ENCODE results near the gene SLC22A16. TPM values are rescaled to one million over a fixed set of nuclear protein-coding genes. Genes with fewer than 3 reads are reported as not detected.

The SLC22A16 gene
- total and polyA plus RNA-seq, 10 of the 15 experiments (the other 5 are each of a cell fraction or from before 2014, with no cell fraction given), result not detected

DNA sequence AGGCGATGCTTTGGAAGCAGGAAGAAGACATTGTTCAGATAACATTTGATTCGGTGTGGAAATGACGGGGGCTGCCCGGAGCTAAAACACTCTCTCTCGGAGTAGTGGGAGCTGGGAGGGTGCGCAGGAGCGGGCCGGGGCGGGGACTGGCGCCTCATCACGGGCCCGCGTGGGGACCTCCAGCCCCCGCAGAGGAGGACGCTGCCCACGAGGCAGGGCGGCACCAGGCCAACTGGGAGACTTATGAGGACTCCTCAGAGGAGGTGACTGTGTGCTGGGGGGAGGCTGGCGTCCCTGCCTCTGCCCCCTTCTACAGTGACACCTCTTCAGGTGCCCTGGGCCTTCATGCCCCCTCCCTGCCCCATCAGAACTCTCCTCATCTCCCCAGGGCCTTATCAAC is 76.2 kb downstream of the SLC22A16 start:
- RAD21 ChIA-PET (ENCODE audit: unreplicated experiment), result no interaction called here
- no peak overlapping the region for H3K9ac ChIP-seq (ENCODE audit: control insufficient read depth, insufficient read depth, low read length)
- WGBS (ENCODE audit: insufficient coverage, insufficient replicate concordance, low lambda C conversion rate, missing lambda C conversion rate), result 64% methylated on average over 11 of the region's 18 CpGs

More for the DNA sequence above, 76.2 kb downstream of the SLC22A16 start:
- Histone ChIP-seq H3K79me2 (ENCODE audit: control insufficient read depth, insufficient read depth, low read length) (no peaks in the 10 kb centered on the region), H4K20me1 (ENCODE audit: control insufficient read depth, insufficient read depth) (no peaks in the 10 kb centered on the region), H3K27me3 (replicated peaks in 1 of 2; ENCODE audit: control insufficient read depth in 2 of 2, insufficient read depth in 2 of 2, low read length in 1 of 2) (peaks cover 0 to 4% of the 10 kb centered on the region in 2 experiments; a peak in 2 of 4 replicates), H3K27ac (ENCODE audit: control insufficient read depth, insufficient read depth) (no peak overlapping the region), H3K4me1 (ENCODE audit: control insufficient read depth, insufficient read depth, low read length) (no peaks in the 10 kb centered on the region), H2AFZ (ENCODE audit: control insufficient read depth, low read depth, low read length) (no peak overlapping the region), H3K36me3 (ENCODE audit: control insufficient read depth in 2 of 2, insufficient read depth in 2 of 2, low read length in 1 of 2) (no peaks in the 10 kb centered on the region), H3K9me3 (replicated peaks; ENCODE audit: control insufficient read depth, insufficient read depth, low read length) (no peaks in the 10 kb centered on the region), H3K4me3 (no peak overlapping the region), H3K4me2 (ENCODE audit: control insufficient read depth, insufficient read depth) (no peak overlapping the region)
- ChIA-PET SMC1A (ENCODE audit: uncharacterized antibody, unreplicated experiment) (no interaction called here), CTCF (no interaction called here), POLR2A (no interaction called here)
- in situ Hi-C loops (cut with MboI), result no loop called here
- DNase-seq (ENCODE audit: low read depth, low spot score), result no peak
- no TSS peak for BruUV-seq (replicated peaks)
- TF ChIP-seq, protein P1, sequence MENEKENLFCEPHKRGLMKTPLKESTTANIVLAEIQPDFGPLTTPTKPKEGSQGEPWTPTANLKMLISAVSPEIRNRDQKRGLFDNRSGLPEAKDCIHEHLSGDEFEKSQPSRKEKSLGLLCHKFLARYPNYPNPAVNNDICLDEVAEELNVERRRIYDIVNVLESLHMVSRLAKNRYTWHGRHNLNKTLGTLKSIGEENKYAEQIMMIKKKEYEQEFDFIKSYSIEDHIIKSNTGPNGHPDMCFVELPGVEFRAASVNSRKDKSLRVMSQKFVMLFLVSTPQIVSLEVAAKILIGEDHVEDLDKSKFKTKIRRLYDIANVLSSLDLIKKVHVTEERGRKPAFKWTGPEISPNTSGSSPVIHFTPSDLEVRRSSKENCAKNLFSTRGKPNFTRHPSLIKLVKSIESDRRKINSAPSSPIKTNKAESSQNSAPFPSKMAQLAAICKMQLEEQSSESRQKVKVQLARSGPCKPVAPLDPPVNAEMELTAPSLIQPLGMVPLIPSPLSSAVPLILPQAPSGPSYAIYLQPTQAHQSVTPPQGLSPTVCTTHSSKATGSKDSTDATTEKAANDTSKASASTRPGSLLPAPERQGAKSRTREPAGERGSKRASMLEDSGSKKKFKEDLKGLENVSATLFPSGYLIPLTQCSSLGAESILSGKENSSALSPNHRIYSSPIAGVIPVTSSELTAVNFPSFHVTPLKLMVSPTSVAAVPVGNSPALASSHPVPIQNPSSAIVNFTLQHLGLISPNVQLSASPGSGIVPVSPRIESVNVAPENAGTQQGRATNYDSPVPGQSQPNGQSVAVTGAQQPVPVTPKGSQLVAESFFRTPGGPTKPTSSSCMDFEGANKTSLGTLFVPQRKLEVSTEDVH (IDR thresholded peaks at IDR 0.05; ENCODE audit: low read depth, partially characterized antibody), result no peak
- TF ChIP-seq RAD51 (IDR thresholded peaks at IDR 0.05) (no peak), ASH2L (IDR thresholded peaks at IDR 0.05; ENCODE audit: borderline replicate concordance, low read depth) (no peak), RB1 (IDR thresholded peaks at IDR 0.05; ENCODE audit: borderline replicate concordance) (no peak), NR2C2 (IDR thresholded peaks at IDR 0.05; ENCODE audit: borderline replicate concordance, control insufficient read depth, insufficient read length, low read depth) (no peak)
- TF ChIP-seq, protein P2, sequence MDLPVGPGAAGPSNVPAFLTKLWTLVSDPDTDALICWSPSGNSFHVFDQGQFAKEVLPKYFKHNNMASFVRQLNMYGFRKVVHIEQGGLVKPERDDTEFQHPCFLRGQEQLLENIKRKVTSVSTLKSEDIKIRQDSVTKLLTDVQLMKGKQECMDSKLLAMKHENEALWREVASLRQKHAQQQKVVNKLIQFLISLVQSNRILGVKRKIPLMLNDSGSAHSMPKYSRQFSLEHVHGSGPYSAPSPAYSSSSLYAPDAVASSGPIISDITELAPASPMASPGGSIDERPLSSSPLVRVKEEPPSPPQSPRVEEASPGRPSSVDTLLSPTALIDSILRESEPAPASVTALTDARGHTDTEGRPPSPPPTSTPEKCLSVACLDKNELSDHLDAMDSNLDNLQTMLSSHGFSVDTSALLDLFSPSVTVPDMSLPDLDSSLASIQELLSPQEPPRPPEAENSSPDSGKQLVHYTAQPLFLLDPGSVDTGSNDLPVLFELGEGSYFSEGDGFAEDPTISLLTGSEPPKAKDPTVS (IDR thresholded peaks at IDR 0.05; ENCODE audit: low read depth, low read length), result no peak
- FAIRE-seq, result no peak
- no peak for ATAC-seq
- intact Hi-C loops (cut with micrococcal nuclease; ENCODE audit: unreplicated experiment), result no loop called here

Data from GM12878 (cell line).